Neutrophil (primary cell): Measurements from ENCODE around the gene COX10.

ENCODE experiments used
- H3K27ac ChIP-seq: fragments of 200-600 bp; sonication (generic); 2 replicates; pipeline ENCODE4 v1.5.1; 2016; ENCODE audit warnings: mild to moderate bottlenecking, moderate library complexity
- H3K27me3 ChIP-seq: fragments of 200-600 bp; sonication (generic); 2 replicates; pipeline ENCODE4 v1.6.0; 2016; ENCODE audit warnings: mild to moderate bottlenecking
- H3K36me3 ChIP-seq: fragments of 200-600 bp; sonication (generic); 2 replicates; pipeline ENCODE4 v1.5.1; 2017
- H3K4me1 ChIP-seq, 2 experiments: fragments of 200-600 bp in 1 of 2; sonication (generic) in 1 of 2; 1 replicate in 1 of 2; 2 replicates in 1 of 2; pipeline versions ENCODE4 v1.5.1 to v1.6.1; 2013 to 2016; ENCODE audit warnings: low read depth in 1 of 2, low read length in 1 of 2, mild to moderate bottlenecking in 1 of 2, moderate library complexity in 1 of 2; ENCODE audit not compliant: control insufficient read depth in 1 of 2, insufficient read depth in 1 of 2
- H3K4me3 ChIP-seq, 2 experiments: fragments of 200-600 bp in 1 of 2; sonication (generic) in 1 of 2; 1 replicate in 1 of 2; 2 replicates in 1 of 2; pipeline ENCODE4 v1.5.1; 2013 to 2016; ENCODE audit warnings: low read depth in 1 of 2, low read length in 1 of 2, mild to moderate bottlenecking in 1 of 2, moderate library complexity in 1 of 2
- H3K9me3 ChIP-seq: fragments of 200-600 bp; sonication (generic); 2 replicates; pipeline ENCODE4 v1.5.1; 2016
- TF ChIP-seq, protein P1 (sequence below): fragments of 200-600 bp; sonication (generic); IDR thresholded peaks from 2 replicates; pipeline ENCODE4 v1.5.1; 2016; ENCODE audit warnings: antibody characterized with exemption

Gene COX10

GRCh38 chr17:14245002-14245401 is 175.7 kb downstream of the COX10 start:
- H3K9me3 ChIP-seq = no peaks in the 10 kb centered on the region
- H3K4me3 ChIP-seq = no peak overlapping the region
- H3K4me1 ChIP-seq = no peaks in the 10 kb centered on the region
- H3K36me3 ChIP-seq = no peaks in the 10 kb centered on the region
- no peaks in the 10 kb centered on the region for H3K27me3 ChIP-seq
- TF ChIP-seq, protein P1, sequence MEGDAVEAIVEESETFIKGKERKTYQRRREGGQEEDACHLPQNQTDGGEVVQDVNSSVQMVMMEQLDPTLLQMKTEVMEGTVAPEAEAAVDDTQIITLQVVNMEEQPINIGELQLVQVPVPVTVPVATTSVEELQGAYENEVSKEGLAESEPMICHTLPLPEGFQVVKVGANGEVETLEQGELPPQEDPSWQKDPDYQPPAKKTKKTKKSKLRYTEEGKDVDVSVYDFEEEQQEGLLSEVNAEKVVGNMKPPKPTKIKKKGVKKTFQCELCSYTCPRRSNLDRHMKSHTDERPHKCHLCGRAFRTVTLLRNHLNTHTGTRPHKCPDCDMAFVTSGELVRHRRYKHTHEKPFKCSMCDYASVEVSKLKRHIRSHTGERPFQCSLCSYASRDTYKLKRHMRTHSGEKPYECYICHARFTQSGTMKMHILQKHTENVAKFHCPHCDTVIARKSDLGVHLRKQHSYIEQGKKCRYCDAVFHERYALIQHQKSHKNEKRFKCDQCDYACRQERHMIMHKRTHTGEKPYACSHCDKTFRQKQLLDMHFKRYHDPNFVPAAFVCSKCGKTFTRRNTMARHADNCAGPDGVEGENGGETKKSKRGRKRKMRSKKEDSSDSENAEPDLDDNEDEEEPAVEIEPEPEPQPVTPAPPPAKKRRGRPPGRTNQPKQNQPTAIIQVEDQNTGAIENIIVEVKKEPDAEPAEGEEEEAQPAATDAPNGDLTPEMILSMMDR = no peak
- no peak overlapping the region for H3K27ac ChIP-seq

- Histone ChIP-seq H3K27me3 (no peaks in the 10 kb centered on the region), H3K27ac (no peak overlapping the region), H3K36me3 (no peaks in the 10 kb centered on the region), H3K9me3 (no peaks in the 10 kb centered on the region), H3K4me1 (no peaks in the 10 kb centered on the region), H3K4me3 (no peak overlapping the region)
- TF ChIP-seq, protein P1 = no peak
Observed at GRCh38 chr17:14245629-14246028, 176.3 kb downstream of the COX10 start.
